ENCODE data around the gene URB2. TPM values are rescaled to one million over a fixed set of nuclear protein-coding genes. Genes with fewer than 3 reads are reported as not detected.

URB2 gene
- total RNA-seq, 1 experiment from 2014 or later: 53.2 TPM

GRCh38 chr1:229593800-229594199 lies 32.2 kb upstream of the URB2 start:
- no peaks in the 10 kb centered on the region for H4K20me1 ChIP-seq (ENCODE audit: control insufficient read depth, insufficient read depth, insufficient read length)
- Mint-ChIP-seq H3K27me3 (ENCODE audit: low read depth) (no peaks in the 10 kb centered on the region), H3K4me1 (no peaks in the 10 kb centered on the region), H3K4me3 (no peak overlapping the region), H3K27ac (peak overlapping the region in 1 of 3 experiments; percentile 66; a peak in 2 of 7 replicates), H3K36me3 (ENCODE audit: insufficient read depth in 1 of 3, low read depth in 3 of 3) (peaks cover 3 to 29% (median 19%) of the 10 kb centered on the region in 3 experiments; a peak in 6 of 7 replicates), H3K9me3 (no peaks in the 10 kb centered on the region)
- no peak overlapping the region for H3K4ac ChIP-seq (ENCODE audit: low read depth, low read length)
- H2BK120ac ChIP-seq (ENCODE audit: low read depth, low read length, poor library complexity, severe bottlenecking): no peak overlapping the region
- no peaks in the 10 kb centered on the region for H3K79me2 ChIP-seq (ENCODE audit: insufficient read depth, low read length)
- no peaks in the 10 kb centered on the region for H3K79me1 ChIP-seq (ENCODE audit: insufficient read depth, low read depth, low read length, poor library complexity, severe bottlenecking)
- no peaks in the 10 kb centered on the region for H3K9me3 ChIP-seq (ENCODE audit: control insufficient read depth, low read depth, low read length)
- H4K8ac ChIP-seq (replicated peaks; ENCODE audit: insufficient read length, low read depth, low read length): no peak overlapping the region
- H2AK5ac ChIP-seq (ENCODE audit: insufficient read length, low read length): no peak overlapping the region
- H4K91ac ChIP-seq (ENCODE audit: insufficient read length, low read depth, low read length): no peak overlapping the region
- H4K5ac ChIP-seq (ENCODE audit: insufficient read length, low read depth, low read length): no peak overlapping the region
- no peak overlapping the region for H2AFZ ChIP-seq (ENCODE audit: low read length)
- no peak overlapping the region for H2BK20ac ChIP-seq (ENCODE audit: low read depth, low read length, poor library complexity, severe bottlenecking)
- no peak overlapping the region for H3K56ac ChIP-seq (ENCODE audit: insufficient read length, low read depth, low read length)
- DNase-seq: no peak
- TF ChIP-seq, protein P1, sequence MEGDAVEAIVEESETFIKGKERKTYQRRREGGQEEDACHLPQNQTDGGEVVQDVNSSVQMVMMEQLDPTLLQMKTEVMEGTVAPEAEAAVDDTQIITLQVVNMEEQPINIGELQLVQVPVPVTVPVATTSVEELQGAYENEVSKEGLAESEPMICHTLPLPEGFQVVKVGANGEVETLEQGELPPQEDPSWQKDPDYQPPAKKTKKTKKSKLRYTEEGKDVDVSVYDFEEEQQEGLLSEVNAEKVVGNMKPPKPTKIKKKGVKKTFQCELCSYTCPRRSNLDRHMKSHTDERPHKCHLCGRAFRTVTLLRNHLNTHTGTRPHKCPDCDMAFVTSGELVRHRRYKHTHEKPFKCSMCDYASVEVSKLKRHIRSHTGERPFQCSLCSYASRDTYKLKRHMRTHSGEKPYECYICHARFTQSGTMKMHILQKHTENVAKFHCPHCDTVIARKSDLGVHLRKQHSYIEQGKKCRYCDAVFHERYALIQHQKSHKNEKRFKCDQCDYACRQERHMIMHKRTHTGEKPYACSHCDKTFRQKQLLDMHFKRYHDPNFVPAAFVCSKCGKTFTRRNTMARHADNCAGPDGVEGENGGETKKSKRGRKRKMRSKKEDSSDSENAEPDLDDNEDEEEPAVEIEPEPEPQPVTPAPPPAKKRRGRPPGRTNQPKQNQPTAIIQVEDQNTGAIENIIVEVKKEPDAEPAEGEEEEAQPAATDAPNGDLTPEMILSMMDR (conservative IDR thresholded peaks at IDR 0.05): no peak
- no CpG with 5 or more reads among the region's 12 CpGs for WGBS (ENCODE audit: extremely low coverage, insufficient read length, low lambda C conversion rate)
- H2BK5ac ChIP-seq (ENCODE audit: insufficient read length, low read length): no peak overlapping the region
- H3K27ac ChIP-seq (ENCODE audit: insufficient read length, low read depth, low read length): no peak overlapping the region
- no peak overlapping the region for H3K14ac ChIP-seq (ENCODE audit: insufficient read depth, low read length)
- H3K23me2 ChIP-seq (ENCODE audit: insufficient read length, low read depth, low read length, poor library complexity, severe bottlenecking): no peaks in the 10 kb centered on the region
- no peak overlapping the region for H3K23ac ChIP-seq (ENCODE audit: insufficient read length, low read depth, low read length)
- H3T11ph ChIP-seq (ENCODE audit: low read length): no peak overlapping the region
- H3K18ac ChIP-seq (ENCODE audit: insufficient read length, low read depth, low read length): no peak overlapping the region
- H3K4me2 ChIP-seq (ENCODE audit: insufficient read depth, insufficient read length, low read length): no peak overlapping the region
- no peak overlapping the region for H2BK12ac ChIP-seq (ENCODE audit: insufficient read length, low read depth, low read length)
- H3K9ac ChIP-seq (ENCODE audit: extremely low read depth, insufficient read length, low read length): no peak overlapping the region
- no peaks in the 10 kb centered on the region for H3K27me3 ChIP-seq (ENCODE audit: insufficient read depth, low read length)
- no peaks in the 10 kb centered on the region for H3K4me1 ChIP-seq (ENCODE audit: insufficient read depth, low read length)
- H2BK15ac ChIP-seq (ENCODE audit: low read depth, low read length): no peak overlapping the region

Data from H9 (cell line).